Stromal cell of bone marrow (primary cell): ENCODE results near the gene ZDHHC22.
A peak's percentile ranks its signal among the peaks of the same experiment; 100 is the strongest.

Experiments
- DNase-seq: peaks from one replicate; pipeline ENCODE4 v3.0.0-alpha.2; 2012; ENCODE audit warnings: low read depth

The ZDHHC22 gene

GRCh38 chr14:77155083-77155482 lies 13.5 kb upstream of the ZDHHC22 start:
- no peak for DNase-seq

- no peak for DNase-seq
Observed at GRCh38 chr14:77154421-77154820, 12.8 kb upstream of the ZDHHC22 start.

- DNase-seq = no peak
Observed at GRCh38 chr14:77153802-77154201, 12.2 kb upstream of the ZDHHC22 start.

- peak; percentile 7 for DNase-seq
Observed at GRCh38 chr14:77151918-77152588, 10.5 kb upstream of the ZDHHC22 start.

- no peak for DNase-seq
Observed at GRCh38 chr14:77151245-77151644, 9.7 kb upstream of the ZDHHC22 start.

- DNase-seq = no peak
Observed at GRCh38 chr14:77148510-77149231, 7.1 kb upstream of the ZDHHC22 start.

- no peak for DNase-seq
Observed at GRCh38 chr14:77145975-77146740, 4.6 kb upstream of the ZDHHC22 start.

GRCh38 chr14:77144412-77145115 lies 3.0 kb upstream of the ZDHHC22 start:
- no peak for DNase-seq

GRCh38 chr14:77143071-77143470 lies 1.5 kb upstream of the ZDHHC22 start:
- no peak for DNase-seq

GRCh38 chr14:77142005-77142800 lies 612 bp upstream of the ZDHHC22 start:
- no peak for DNase-seq

- DNase-seq = no peak
Observed at GRCh38 chr14:77140359-77141213, 1.0 kb downstream of the ZDHHC22 start.

- DNase-seq = no peak
Observed at GRCh38 chr14:77139540-77140358, 1.8 kb downstream of the ZDHHC22 start.

GRCh38 chr14:77139022-77139421 lies 2.6 kb downstream of the ZDHHC22 start:
- DNase-seq = no peak

GRCh38 chr14:77133720-77134338 lies 7.8 kb downstream of the ZDHHC22 start:
- peak; percentile 25 for DNase-seq

- no peak for DNase-seq
Observed at GRCh38 chr14:77131871-77132486, 9.6 kb downstream of the ZDHHC22 start.

GRCh38 chr14:77131206-77131605 lies 10.4 kb downstream of the ZDHHC22 start:
- no peak for DNase-seq

- no peak for DNase-seq
Observed at GRCh38 chr14:77130386-77130785, 11.2 kb downstream of the ZDHHC22 start.

- no peak for DNase-seq
Observed at GRCh38 chr14:77128414-77128891, 13.1 kb downstream of the ZDHHC22 start.
